Large intestine (tissue), 12 donors: ENCODE data around the gene PRR14. TPM values are rescaled to one million over a fixed set of nuclear protein-coding genes. Genes with fewer than 3 reads are reported as not detected.
A peak's percentile ranks its signal among the peaks of the same experiment; 100 is the strongest.

ENCODE experiments used
- DNase-seq, 2 donors: peaks; one replicate each; pipeline versions ENCODE4 v3.0.0 to v3.0.0-alpha.2; 2013
- H3K27ac ChIP-seq: one replicate; pipeline ENCODE4 v1.5.1; 2013; ENCODE audit warnings: low read length
- H3K27me3 ChIP-seq: 2 replicates; pipeline ENCODE4 v1.6.1; 2013; ENCODE audit warnings: low read length; ENCODE audit not compliant: control insufficient read depth, insufficient read depth
- H3K36me3 ChIP-seq: 2 replicates; pipeline ENCODE4 v1.6.1; 2013; ENCODE audit warnings: low read length; ENCODE audit not compliant: control insufficient read depth, insufficient read depth
- H3K4me1 ChIP-seq: one replicate; pipeline ENCODE4 v1.6.1; 2013; ENCODE audit warnings: low read length; ENCODE audit not compliant: control insufficient read depth, insufficient read depth
- H3K4me3 ChIP-seq: one replicate; pipeline ENCODE4 v1.5.1; 2013; ENCODE audit warnings: low read length
- H3K9me3 ChIP-seq: one replicate; pipeline ENCODE4 v1.6.1; 2013; ENCODE audit warnings: mild to moderate bottlenecking, low read depth, low read length, moderate library complexity; ENCODE audit not compliant: control insufficient read depth
- WGBS: methylation state at CpG from one replicate; pipeline ENCODE4 v1.1.5; 2013; ENCODE audit warnings: low lambda C conversion rate; ENCODE audit not compliant: insufficient coverage; 5-methylcytosine and 5-hydroxymethylcytosine counted together
- long read RNA-seq, 11 donors: transcript quantifications; one replicate each; lab custom pipeline, GENCODE V29; 2026
- polyA plus RNA-seq: library from polyadenylated mRNA; unstranded; fragments of 120-200 nt; gene quantifications from one replicate; pipeline ENCODE4 v1.2.1, GENCODE V29; 2013

Gene PRR14
- 35.0 TPM for polyA plus RNA-seq
- long read RNA-seq, donor 1, partial matches to known transcripts = 0 of 2 reads
- long read RNA-seq, donor 1, other reads (novel, unspliced or antisense) = 0 of 2 reads
- long read RNA-seq, donor 2, partial matches to known transcripts = 0 of 3 reads
- long read RNA-seq, donor 2, other reads (novel, unspliced or antisense) = 0 of 3 reads
- long read RNA-seq, donor 3 = 0 reads
- long read RNA-seq, donor 4 = 0 reads
- long read RNA-seq, donor 5, partial matches to known transcripts = 0 of 3 reads
- long read RNA-seq, donor 5, other reads (novel, unspliced or antisense) = 0 of 3 reads
- long read RNA-seq, donor 6, partial matches to known transcripts = 5 of 7 reads
- long read RNA-seq, donor 6, other reads (novel, unspliced or antisense) = 0 of 7 reads
- long read RNA-seq, donor 7, partial matches to known transcripts = 0 of 3 reads
- long read RNA-seq, donor 7, other reads (novel, unspliced or antisense) = 0 of 3 reads
- long read RNA-seq, donor 8, partial matches to known transcripts = 0 of 6 reads
- long read RNA-seq, donor 8, other reads (novel, unspliced or antisense) = 0 of 6 reads
- long read RNA-seq, donor 9, partial matches to known transcripts = 0 of 4 reads
- long read RNA-seq, donor 9, other reads (novel, unspliced or antisense) = 0 of 4 reads
- long read RNA-seq, donor 10, partial matches to known transcripts = 6 of 8 reads
- long read RNA-seq, donor 10, other reads (novel, unspliced or antisense) = 0 of 8 reads
- long read RNA-seq, donor 11, partial matches to known transcripts = 0 of 9 reads
- long read RNA-seq, donor 11, other reads (novel, unspliced or antisense) = 0 of 9 reads

DNA sequence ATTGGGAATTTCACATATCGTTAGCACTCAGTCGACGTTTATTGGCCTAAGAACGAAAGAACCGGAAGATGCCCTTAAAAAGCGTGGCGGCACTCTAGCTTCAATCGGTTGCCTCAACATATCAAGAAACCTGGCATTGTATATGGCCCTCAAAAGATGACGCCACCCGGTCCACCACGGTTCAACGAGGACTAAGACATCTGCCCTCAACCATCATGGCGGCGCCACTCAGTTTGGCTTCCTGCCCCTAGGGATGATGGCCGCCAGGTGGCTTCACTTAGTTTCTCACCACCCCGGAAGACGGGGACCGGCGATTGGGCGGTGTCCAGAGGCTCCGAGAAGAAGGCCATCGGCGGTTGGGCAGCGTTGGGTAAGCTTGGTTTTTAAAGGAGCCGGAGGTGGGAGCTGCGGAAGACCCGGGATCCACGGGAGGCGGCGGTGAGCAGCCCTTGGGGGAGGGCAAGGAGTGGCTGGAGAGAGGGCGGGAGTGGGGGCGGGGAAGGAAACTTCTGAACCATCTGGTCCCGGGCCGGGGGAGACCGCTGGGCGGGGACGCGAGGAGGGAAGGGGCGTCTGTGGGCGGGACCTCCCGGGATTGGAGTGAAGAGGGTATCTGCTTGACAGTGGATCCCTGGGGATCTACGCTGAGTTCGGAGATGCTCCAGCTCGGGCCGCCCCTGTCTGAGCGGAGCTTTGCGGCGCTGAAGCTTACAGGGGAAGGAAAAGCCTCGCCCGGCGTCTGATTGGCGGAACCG, at the start of gene PRR14:
Gene PRR14, plus strand, starts transcription at position 592 of the 755 bp plus-strand sequence. CDS start 686 bp downstream, outside the sequence.
- Histone ChIP-seq H3K9me3 (no peaks in the 10 kb centered on the region), H3K4me3 (peak within 1 kb of the TSS; percentile 91), H3K4me1 (peaks cover 3% of the 10 kb centered on the region), H3K27ac (peak within 1 kb of the TSS; percentile 97), H3K36me3 (peaks cover 26% of the 10 kb centered on the region), H3K27me3 (no peaks in the 10 kb centered on the region)
- WGBS = no CpG with 5 or more reads among the region's 53 CpGs
- peak; percentile 100 for DNase-seq

DNA sequence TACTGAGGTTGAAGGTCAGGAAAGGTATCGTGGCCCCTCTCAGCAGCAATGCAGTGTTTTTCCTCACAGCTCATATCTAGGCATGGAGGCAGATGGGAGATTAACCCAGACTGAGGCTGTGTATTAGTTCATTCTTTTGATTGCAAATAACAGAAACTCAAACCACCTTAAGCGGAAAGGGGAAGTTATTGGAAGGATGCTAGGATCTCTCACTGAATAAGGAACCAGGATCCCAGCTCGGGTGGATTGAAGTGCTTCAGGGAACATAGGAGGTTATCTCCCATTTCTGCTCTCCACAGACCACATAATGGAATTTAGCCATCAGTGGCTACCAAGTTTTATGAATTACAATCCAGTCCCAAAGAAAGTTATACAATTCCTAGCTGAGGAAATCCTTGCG, 48.8 kb upstream of the PRR14 start:
- H3K27ac ChIP-seq = no peak overlapping the region

DNA sequence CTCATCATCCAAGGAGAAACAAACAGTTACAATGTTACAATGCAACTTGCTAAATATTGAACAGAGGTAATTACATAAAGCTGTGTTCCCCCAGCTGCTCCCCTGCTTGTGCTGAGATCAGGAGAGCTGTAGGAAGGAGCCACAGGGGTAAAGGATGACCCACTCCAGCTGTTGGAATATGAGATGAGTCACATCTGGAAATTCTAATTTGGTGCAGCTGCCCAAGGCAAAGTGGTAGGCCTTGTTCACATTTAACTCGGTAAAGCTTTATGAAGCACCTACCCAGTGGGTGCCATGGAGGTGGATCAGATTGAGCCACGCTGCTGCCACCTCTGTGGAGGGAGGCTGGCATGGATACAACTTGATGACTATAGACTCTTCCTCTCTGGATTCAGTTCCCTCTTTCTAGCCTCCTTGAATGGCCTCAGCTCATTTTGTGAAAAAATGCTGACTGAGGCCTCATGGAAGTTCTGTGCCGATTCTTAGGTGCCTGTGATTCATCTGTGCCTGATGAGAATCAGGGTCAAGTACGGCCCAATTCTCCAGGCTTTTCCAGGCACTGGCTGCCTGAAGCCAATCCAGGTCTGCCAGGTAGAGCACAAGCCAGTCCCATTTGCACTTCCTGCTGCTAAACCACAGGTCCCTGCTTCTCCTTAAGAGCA, 48.0 kb upstream of the PRR14 start:
- no CpG with 5 or more reads among the region's 4 CpGs for WGBS
- Histone ChIP-seq H3K27ac (no peak overlapping the region), H3K4me1 (peaks cover 8% of the 10 kb centered on the region), H3K36me3 (peaks cover 29% of the 10 kb centered on the region), H3K27me3 (no peaks in the 10 kb centered on the region), H3K9me3 (no peaks in the 10 kb centered on the region), H3K4me3 (no peak overlapping the region)
- no peak for DNase-seq

More for the DNA sequence above, 48.8 kb upstream of the PRR14 start:
- H3K36me3 ChIP-seq = peaks cover 22% of the 10 kb centered on the region
- no peak overlapping the region for H3K4me3 ChIP-seq
- no peaks in the 10 kb centered on the region for H3K9me3 ChIP-seq
- H3K27me3 ChIP-seq = no peaks in the 10 kb centered on the region
- DNase-seq = no peak
- no CpG with 5 or more reads among the region's 4 CpGs for WGBS
- H3K4me1 ChIP-seq = peaks cover 8% of the 10 kb centered on the region

DNA sequence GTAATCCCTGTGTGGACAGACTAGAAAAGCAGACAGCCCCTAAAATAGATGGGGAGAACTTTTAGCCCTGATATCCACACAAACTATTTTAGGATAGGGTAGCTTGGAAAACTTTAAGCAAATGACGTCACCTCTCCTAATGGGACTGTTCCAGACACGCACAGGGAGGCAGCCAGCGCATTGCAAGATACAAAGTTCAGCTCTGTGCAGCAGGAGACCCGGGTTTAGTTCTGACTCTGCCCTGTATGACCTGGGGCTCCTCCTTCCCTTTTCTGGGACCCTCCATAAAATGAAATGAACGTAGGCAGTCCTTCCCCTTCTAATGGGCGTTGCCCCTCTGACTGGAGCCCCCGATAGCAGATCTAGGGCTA, 46.8 kb upstream of the PRR14 start:
- peak; percentile 32 to 70 for DNase-seq
- no CpG with 5 or more reads among the region's 7 CpGs for WGBS
- no peaks in the 10 kb centered on the region for H3K27me3 ChIP-seq
- peak overlapping the region; percentile 33 for H3K27ac ChIP-seq
- peaks cover 33% of the 10 kb centered on the region for H3K36me3 ChIP-seq
- peaks cover 8% of the 10 kb centered on the region for H3K4me1 ChIP-seq
- H3K9me3 ChIP-seq = no peaks in the 10 kb centered on the region
- H3K4me3 ChIP-seq = no peak overlapping the region

DNA sequence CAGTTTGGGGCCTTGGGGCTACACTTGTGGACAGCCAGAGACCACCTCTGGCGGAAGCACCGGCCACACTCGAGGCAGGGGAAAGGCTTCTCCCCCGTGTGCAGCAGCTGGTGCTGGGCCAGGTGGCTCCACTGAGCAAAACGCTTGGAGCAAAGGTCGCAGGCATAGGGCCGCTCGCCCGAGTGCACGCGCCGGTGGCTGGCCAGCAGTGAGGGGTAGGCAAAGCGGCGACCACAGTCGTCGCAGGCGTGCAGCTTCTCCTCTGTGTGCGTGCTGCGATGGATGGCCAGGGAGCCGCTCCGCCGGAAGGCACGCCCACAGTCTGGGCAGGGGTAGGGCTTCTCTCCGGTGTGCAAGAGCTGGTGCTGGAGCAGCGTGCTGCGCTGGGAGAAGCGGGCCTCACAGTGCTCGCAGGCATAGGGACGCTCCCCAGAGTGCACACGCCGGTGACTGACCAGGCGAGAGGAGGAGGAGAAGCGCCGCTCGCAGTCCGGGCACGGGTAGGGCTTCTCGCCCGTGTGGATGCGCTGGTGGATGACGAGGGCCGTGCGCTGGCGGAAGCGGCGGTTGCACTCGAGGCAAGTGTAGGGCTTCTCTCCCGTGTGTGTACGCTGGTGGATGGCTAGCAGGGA, 46.3 kb upstream of the PRR14 start:
- WGBS = 100% methylated on average over 1 of the region's 49 CpGs
- H3K4me1 ChIP-seq = peaks cover 8% of the 10 kb centered on the region
- peaks cover 33% of the 10 kb centered on the region for H3K36me3 ChIP-seq
- peak overlapping the region; percentile 33 for H3K27ac ChIP-seq
- H3K4me3 ChIP-seq = no peak overlapping the region
- H3K27me3 ChIP-seq = no peaks in the 10 kb centered on the region
- no peaks in the 10 kb centered on the region for H3K9me3 ChIP-seq
- DNase-seq = no peak

DNA sequence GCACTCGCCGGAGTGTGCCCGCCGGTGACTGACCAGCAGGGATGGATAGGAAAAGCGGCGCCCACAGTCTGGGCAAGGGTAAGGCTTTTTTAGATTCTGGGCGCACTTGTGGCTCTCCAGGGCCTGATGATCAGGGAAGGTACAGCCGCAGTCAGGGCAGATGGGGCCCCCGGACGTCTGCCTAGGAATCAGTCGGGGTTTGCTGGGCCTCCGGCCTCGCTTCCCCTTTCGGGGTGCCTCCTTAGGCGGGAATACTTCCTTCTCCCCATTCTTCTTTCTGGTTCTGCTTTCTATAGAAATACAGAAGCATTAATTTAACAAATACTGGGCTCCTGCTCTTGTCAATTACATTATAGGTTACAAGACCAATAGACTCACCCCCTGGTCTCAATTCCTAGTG, 45.6 kb upstream of the PRR14 start:
- Histone ChIP-seq H3K36me3 (peaks cover 33% of the 10 kb centered on the region), H3K27ac (no peak overlapping the region), H3K4me3 (no peak overlapping the region), H3K4me1 (peaks cover 8% of the 10 kb centered on the region), H3K27me3 (no peaks in the 10 kb centered on the region), H3K9me3 (no peaks in the 10 kb centered on the region)
- WGBS = no CpG with 5 or more reads among the region's 15 CpGs
- DNase-seq = no peak

DNA sequence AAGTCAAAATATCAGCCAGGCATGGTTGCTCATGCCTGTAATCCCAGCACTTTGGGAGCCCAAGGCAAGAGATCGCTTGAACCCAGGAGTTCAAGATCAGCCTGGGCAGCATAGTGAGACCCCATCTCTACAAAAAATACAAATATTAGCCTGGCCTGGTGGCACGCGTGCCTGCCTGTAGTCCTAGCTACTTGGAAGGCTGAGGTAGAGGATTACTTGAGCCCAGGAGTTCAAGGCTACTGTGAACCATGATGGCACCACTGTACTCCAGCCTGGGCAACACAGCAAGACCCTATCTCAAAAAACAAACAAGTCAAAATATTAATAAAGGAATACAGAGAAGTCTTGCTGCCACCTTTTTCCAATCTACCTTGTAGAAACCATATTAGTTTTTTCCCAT, 44.8 kb upstream of the PRR14 start:
- Histone ChIP-seq H3K27ac (no peak overlapping the region), H3K4me1 (peaks cover 10% of the 10 kb centered on the region), H3K4me3 (no peak overlapping the region), H3K9me3 (no peaks in the 10 kb centered on the region), H3K36me3 (peaks cover 33% of the 10 kb centered on the region), H3K27me3 (no peaks in the 10 kb centered on the region)
- no CpG with 5 or more reads among the region's 3 CpGs for WGBS
- DNase-seq = no peak

DNA sequence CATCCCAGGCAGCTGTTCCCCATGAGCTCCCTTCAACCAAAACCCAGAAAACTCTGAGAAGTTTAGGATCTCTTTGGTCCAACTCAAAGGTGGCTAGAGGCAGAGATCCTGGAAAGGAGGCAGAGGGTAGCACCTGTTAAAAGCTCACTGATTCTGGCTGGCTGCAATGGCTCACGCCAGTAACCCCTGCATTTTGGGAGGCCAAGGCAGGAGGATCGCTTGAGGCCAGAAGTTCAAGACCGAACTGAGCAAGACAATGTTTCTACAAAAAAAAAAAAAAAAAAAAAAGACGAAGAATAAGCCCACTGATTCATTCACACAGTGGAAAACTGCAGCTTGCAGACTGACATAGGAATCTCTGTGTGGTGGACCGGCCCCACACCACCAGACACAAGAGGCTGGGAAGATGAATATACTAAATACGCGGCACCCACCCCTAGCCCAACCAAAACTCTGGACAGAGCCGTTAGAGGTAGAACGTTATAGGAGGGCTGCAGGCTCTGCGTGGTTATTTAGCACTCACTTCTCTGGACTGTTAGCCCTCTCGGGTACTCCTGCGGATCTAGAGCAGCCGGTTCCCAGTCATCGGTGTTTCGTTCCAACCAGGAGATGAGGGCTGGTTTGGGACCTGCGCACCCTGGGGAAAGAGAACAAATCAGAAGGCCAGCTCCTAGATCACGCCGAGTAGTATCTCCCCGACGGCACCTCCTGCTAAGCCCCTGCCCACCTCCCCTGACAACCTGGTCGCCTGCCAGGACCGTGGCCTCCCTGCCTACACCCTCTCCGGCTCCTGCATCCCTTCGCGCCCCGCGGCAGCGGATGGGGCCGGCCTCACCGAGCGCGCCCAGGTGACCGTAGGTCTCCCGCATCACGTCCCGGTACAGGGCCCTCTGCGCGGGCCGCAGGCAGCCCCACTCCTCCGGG, 41.5 kb upstream of the PRR14 start:
- peaks cover 24% of the 10 kb centered on the region for H3K36me3 ChIP-seq
- no peaks in the 10 kb centered on the region for H3K9me3 ChIP-seq
- peak overlapping the region; percentile 72 for H3K4me3 ChIP-seq
- peak overlapping the region; percentile 90 for H3K27ac ChIP-seq
- H3K27me3 ChIP-seq = no peaks in the 10 kb centered on the region
- H3K4me1 ChIP-seq = peaks cover 7% of the 10 kb centered on the region
- no CpG with 5 or more reads among the region's 40 CpGs for WGBS
- peak; percentile 23 to 76 for DNase-seq
